SK-N-SH (cell line): Measurements from ENCODE around the gene GTF3C1. TPM values are rescaled to one million over a fixed set of nuclear protein-coding genes. Genes with fewer than 3 reads are reported as not detected.

Experiments
- CTCF ChIA-PET: fragments of 300-600, 350-600 bp; formaldehyde crosslinking; extraction: SDS; loops from one replicate; lab custom pipeline; 2021; lab: Yijun Ruan, JAX
- POLR2A ChIA-PET: fragments of 350-600 bp; sonication (Branson Sonifier 250); formaldehyde crosslinking; extraction: SDS; loops from one replicate; lab custom pipeline; 2020; ENCODE audit warnings: antibody characterized with exemption, inconsistent platforms; lab: Yijun Ruan, JAX
- DNase-seq: peaks from one replicate; pipeline ENCODE4 v3.0.0; 2012
- H2AFZ ChIP-seq: fragments of 200-600 bp; sonication (generic); 2 replicates; pipeline ENCODE4 v1.8.1; 2016; ENCODE audit warnings: antibody characterized with exemption, mild to moderate bottlenecking, low read depth
- H3F3A ChIP-seq: fragments of 200-600 bp; sonication (generic); replicated peaks from 2 replicates; pipeline ENCODE3; 2016; ENCODE audit warnings: antibody characterized with exemption, mild to moderate bottlenecking; ENCODE audit not compliant: insufficient read depth
- H3K27ac ChIP-seq, 2 experiments: fragments of 200-500 bp in 1 of 2; fragments of 200-600 bp in 1 of 2; sonication (Bioruptor generic) in 1 of 2; sonication (generic), shearing (Covaris generic) in 1 of 2; 2 replicates each; pipeline versions ENCODE4 v1.5.1 to v1.6.1; 2014 to 2016; ENCODE audit warnings: low read depth in 2 of 2, inconsistent platforms in 1 of 2, low read length in 1 of 2, mild to moderate bottlenecking in 1 of 2, mixed read lengths in 1 of 2
- H3K27me3 ChIP-seq: fragments of 200-600 bp; sonication (generic), shearing (Covaris generic); 2 replicates; pipeline ENCODE4 v1.6.1; 2016; ENCODE audit warnings: mixed run types; ENCODE audit not compliant: insufficient read depth
- H3K36me3 ChIP-seq, 2 experiments: fragments of 200-500 bp in 1 of 2; fragments of 200-600 bp in 1 of 2; sonication (Bioruptor generic) in 1 of 2; sonication (generic) in 1 of 2; replicated peaks in 1 of 2; 2 replicates each; pipeline versions ENCODE3 to v1.5.1; 2014 to 2016; ENCODE audit warnings: low read length in 1 of 2, mild to moderate bottlenecking in 1 of 2; ENCODE audit not compliant: insufficient read depth in 2 of 2, control insufficient read depth in 1 of 2
- H3K4me1 ChIP-seq, 2 experiments: fragments of 200-500 bp in 1 of 2; fragments of 200-600 bp in 1 of 2; sonication (Bioruptor generic) in 1 of 2; sonication (generic), shearing (Covaris generic) in 1 of 2; 2 replicates each; pipeline versions ENCODE4 v1.5.1 to v1.6.1; 2014 to 2016; ENCODE audit warnings: low read depth in 1 of 2, low read length in 1 of 2, mixed run types in 1 of 2; ENCODE audit not compliant: insufficient read depth in 2 of 2, control insufficient read depth in 1 of 2
- H3K4me2 ChIP-seq: fragments of 200-600 bp; sonication (generic), shearing (Covaris generic); 2 replicates; pipeline ENCODE4 v1.6.1; 2017; ENCODE audit warnings: mixed run types
- H3K4me3 ChIP-seq, 2 experiments: fragments of 200-500 bp in 1 of 2; fragments of 200-600 bp in 1 of 2; sonication (Bioruptor generic) in 1 of 2; sonication (generic), shearing (Covaris generic) in 1 of 2; 2 replicates each; pipeline versions ENCODE4 v1.5.1 to v1.8.1; 2014 to 2016; ENCODE audit warnings: low read depth in 2 of 2, inconsistent platforms in 1 of 2, low read length in 1 of 2, mild to moderate bottlenecking in 1 of 2, mixed read lengths in 1 of 2, moderate library complexity in 1 of 2
- H3K79me2 ChIP-seq: fragments of 200-600 bp; sonication (generic); 2 replicates; pipeline ENCODE4 v1.8.1; 2017; ENCODE audit warnings: mild to moderate bottlenecking; ENCODE audit not compliant: insufficient read depth
- H3K9ac ChIP-seq: fragments of 200-600 bp; sonication (generic); 2 replicates; pipeline ENCODE4 v1.6.1; 2017; ENCODE audit warnings: mixed run types
- H3K9me2 ChIP-seq: fragments of 200-600 bp; sonication (generic); 2 replicates; pipeline ENCODE4 v1.6.1; 2017; ENCODE audit warnings: mixed run types
- H3K9me3 ChIP-seq: fragments of 200-600 bp; sonication (generic); 2 replicates; pipeline ENCODE4 v1.6.1; 2017; ENCODE audit warnings: mixed run types, mild to moderate bottlenecking, moderate library complexity
- H4K20me1 ChIP-seq: fragments of 200-600 bp; sonication (generic); 2 replicates; pipeline ENCODE4 v1.6.1; 2017; ENCODE audit warnings: mild to moderate bottlenecking, mixed run types; ENCODE audit not compliant: insufficient read depth
- CHD2 ChIP-seq: fragments of 150-350 bp; IDR thresholded peaks from 2 replicates; pipeline ENCODE4 v1.6.1; 2018; ENCODE audit warnings: low read length; ENCODE audit not compliant: partially characterized antibody
- EZH2phosphoT487 ChIP-seq: fragments of 200-600 bp; sonication (generic); IDR thresholded peaks from 2 replicates; pipeline ENCODE4 v1.6.1; 2017; ENCODE audit warnings: low read depth, mixed run types, mild to moderate bottlenecking, antibody characterized with exemption, moderate library complexity, borderline replicate concordance
- FOXJ3 ChIP-seq: sonication (generic); formaldehyde crosslinking; IDR thresholded peaks from 2 replicates; pipeline ENCODE4 v1.5.1; 2020; ENCODE audit warnings: mild to moderate bottlenecking, missing genetic modification reagents
- FOXM1 ChIP-seq: IDR thresholded peaks from 2 replicates; pipeline ENCODE4 v1.4.0; 2012; ENCODE audit warnings: low read depth, mild to moderate bottlenecking
- GABPA ChIP-seq: IDR thresholded peaks from 2 replicates; pipeline ENCODE4 v1.4.0; 2012; ENCODE audit warnings: low read depth, mild to moderate bottlenecking
- GATA2 ChIP-seq: sonication (generic); formaldehyde crosslinking; IDR thresholded peaks from 2 replicates; pipeline ENCODE4 v1.5.0; 2020; ENCODE audit warnings: mild to moderate bottlenecking, missing genetic modification reagents
- JUND ChIP-seq: IDR thresholded peaks from 2 replicates; pipeline ENCODE4 v1.4.0; 2012
- MAX ChIP-seq: IDR thresholded peaks from 2 replicates; pipeline ENCODE4 v1.4.0; 2012; ENCODE audit warnings: low read depth
- MEF2A ChIP-seq: IDR thresholded peaks from 2 replicates; pipeline ENCODE4 v1.4.0; 2012; ENCODE audit warnings: low read depth, borderline replicate concordance
- MXI1 ChIP-seq: IDR thresholded peaks from 2 replicates; pipeline ENCODE4 v1.6.1; 2012; ENCODE audit warnings: mild to moderate bottlenecking, low read depth, low read length, improper control_type of control experiment
- NRF1 ChIP-seq: IDR thresholded peaks from 2 replicates; pipeline ENCODE4 v1.6.1; 2012; ENCODE audit warnings: low read depth, mild to moderate bottlenecking, low read length
- PBX3 ChIP-seq: IDR thresholded peaks from 2 replicates; pipeline ENCODE4; 2012
- POLR2AphosphoS5 ChIP-seq: IDR thresholded peaks from 2 replicates; pipeline ENCODE4 v1.6.1; 2012; ENCODE audit warnings: low read depth, low read length
- RAD21 ChIP-seq: IDR thresholded peaks from 2 replicates; pipeline ENCODE4 v1.6.1; 2012; ENCODE audit warnings: mild to moderate bottlenecking, low read length
- RXRA ChIP-seq: IDR thresholded peaks from 2 replicates; pipeline ENCODE4 v1.4.0; 2012; ENCODE audit warnings: low read depth, mild to moderate bottlenecking, borderline replicate concordance
- SMC3 ChIP-seq: IDR thresholded peaks from 2 replicates; pipeline ENCODE4 v1.6.1; 2012; ENCODE audit warnings: low read depth, low read length, improper control_type of control experiment
- TAF1 ChIP-seq: IDR thresholded peaks from 2 replicates; pipeline ENCODE4 v1.6.1; 2012; ENCODE audit warnings: low read depth, mild to moderate bottlenecking, low read length, moderate library complexity, borderline replicate concordance
- TCF12 ChIP-seq: IDR thresholded peaks from 2 replicates; pipeline ENCODE4 v1.4.0; 2012
- WGBS: methylation state at CpG from one replicate; pipeline ENCODE4 v1.1.6; 2017; ENCODE audit warnings: low lambda C conversion rate; 5-methylcytosine and 5-hydroxymethylcytosine counted together
- polyA plus RNA-seq, 3 experiments: library from polyadenylated mRNA; depleted of rRNA; stranded (reverse); fragments of >200 nt; gene quantifications; 2 replicates each; pipeline ENCODE4 v1.2.3, GENCODE V29; 2012
- TF ChIP-seq, protein P1 (sequence below): fragments of 150-350 bp; IDR thresholded peaks from 2 replicates; pipeline ENCODE4 v1.6.1; 2017; ENCODE audit warnings: antibody characterized with exemption, low read length, low read depth, borderline replicate concordance
- TF ChIP-seq, protein P2 (sequence below): IDR thresholded peaks from 2 replicates; pipeline ENCODE4 v1.4.0; 2012; ENCODE audit warnings: low read depth, borderline replicate concordance

Gene GTF3C1
- polyA plus RNA-seq, 1 of the 3 experiments (the other 2 are of a cell fraction) = 47.2 TPM

DNA sequence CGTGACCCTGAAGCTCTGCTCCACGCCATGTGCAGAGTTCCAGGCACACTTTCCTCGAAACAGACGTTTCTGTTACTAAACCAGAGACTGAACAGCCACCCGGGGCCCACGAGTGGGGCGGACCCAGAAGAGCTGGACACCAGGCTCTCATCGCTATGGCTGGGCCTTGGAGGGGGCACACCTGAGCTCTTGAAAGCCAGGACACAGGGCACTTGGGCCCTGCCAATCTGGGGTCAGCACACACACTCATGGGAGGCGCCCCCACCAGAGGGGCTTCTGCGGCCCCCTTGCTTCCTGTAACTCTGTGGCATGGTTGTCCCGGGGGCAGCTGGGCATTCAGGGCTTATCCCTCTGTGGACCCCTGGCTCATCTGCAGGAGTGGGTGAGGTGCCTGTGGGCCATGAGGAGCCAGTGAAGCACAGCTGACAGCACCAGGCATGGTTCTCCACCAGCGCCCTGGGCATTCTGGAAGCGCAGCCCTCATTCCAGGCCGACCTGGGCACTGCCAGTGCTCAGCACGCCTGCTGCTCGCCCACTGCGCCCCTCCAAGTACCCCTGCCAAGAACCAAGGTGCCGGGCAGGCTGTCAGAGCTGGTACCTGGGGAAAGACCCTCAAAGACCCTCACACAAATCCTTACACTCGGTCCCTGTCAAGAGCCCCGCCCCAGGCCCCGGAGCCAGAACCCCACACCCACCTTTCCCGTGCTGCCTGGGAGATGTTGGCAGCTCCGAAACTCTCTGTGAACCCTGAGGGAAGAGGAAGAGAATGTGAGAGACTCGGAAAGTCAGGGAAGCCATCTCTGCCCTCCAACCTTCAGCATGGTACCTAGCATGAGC, 86.6 kb downstream of the GTF3C1 start:
- H3F3A ChIP-seq = peaks cover 2% of the 10 kb centered on the region
- no peak overlapping the region for H3K9ac ChIP-seq
- POLR2A ChIA-PET = no interaction called here
- H3K4me1 ChIP-seq = no peaks in the 10 kb centered on the region
- peaks cover 35 to 82% of the 10 kb centered on the region in 2 experiments for H3K36me3 ChIP-seq
- H3K27ac ChIP-seq = no peak overlapping the region
- no peaks in the 10 kb centered on the region for H3K27me3 ChIP-seq
- TF ChIP-seq, protein P1, sequence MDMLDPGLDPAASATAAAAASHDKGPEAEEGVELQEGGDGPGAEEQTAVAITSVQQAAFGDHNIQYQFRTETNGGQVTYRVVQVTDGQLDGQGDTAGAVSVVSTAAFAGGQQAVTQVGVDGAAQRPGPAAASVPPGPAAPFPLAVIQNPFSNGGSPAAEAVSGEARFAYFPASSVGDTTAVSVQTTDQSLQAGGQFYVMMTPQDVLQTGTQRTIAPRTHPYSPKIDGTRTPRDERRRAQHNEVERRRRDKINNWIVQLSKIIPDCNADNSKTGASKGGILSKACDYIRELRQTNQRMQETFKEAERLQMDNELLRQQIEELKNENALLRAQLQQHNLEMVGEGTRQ = no peak
- TF ChIP-seq GATA2 (CRISPR knock-in tag) (no peak), TAF1 (no peak), PBX3 (no peak), RAD21 (no peak), EZH2phosphoT487 (no peak), RXRA (no peak), MEF2A (no peak), NRF1 (no peak), MXI1 (no peak), JUND (no peak), TCF12 (no peak), FOXM1 (no peak), POLR2AphosphoS5 (no peak), FOXJ3 (no peak), SMC3 (no peak), MAX (no peak), CHD2 (no peak), GABPA (no peak)
- TF ChIP-seq, protein P2, sequence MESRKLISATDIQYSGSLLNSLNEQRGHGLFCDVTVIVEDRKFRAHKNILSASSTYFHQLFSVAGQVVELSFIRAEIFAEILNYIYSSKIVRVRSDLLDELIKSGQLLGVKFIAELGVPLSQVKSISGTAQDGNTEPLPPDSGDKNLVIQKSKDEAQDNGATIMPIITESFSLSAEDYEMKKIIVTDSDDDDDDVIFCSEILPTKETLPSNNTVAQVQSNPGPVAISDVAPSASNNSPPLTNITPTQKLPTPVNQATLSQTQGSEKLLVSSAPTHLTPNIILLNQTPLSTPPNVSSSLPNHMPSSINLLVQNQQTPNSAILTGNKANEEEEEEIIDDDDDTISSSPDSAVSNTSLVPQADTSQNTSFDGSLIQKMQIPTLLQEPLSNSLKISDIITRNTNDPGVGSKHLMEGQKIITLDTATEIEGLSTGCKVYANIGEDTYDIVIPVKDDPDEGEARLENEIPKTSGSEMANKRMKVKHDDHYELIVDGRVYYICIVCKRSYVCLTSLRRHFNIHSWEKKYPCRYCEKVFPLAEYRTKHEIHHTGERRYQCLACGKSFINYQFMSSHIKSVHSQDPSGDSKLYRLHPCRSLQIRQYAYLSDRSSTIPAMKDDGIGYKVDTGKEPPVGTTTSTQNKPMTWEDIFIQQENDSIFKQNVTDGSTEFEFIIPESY = no peak
- TF ChIP-seq, all 33 proteins: peak for 0
- Histone ChIP-seq H3K4me3 (no peak overlapping the region), H3K9me3 (no peaks in the 10 kb centered on the region), H4K20me1 (no peaks in the 10 kb centered on the region), H2AFZ (no peak overlapping the region), H3K79me2 (no peaks in the 10 kb centered on the region), H3K4me2 (no peak overlapping the region), H3K9me2 (no peaks in the 10 kb centered on the region)
- WGBS = 98% methylated on average over 7 of the region's 24 CpGs
- CTCF ChIA-PET = interaction anchor here (0.9 to 1.0 kb wide), 2 partner anchors 228 to 229 kb away, joined by 3 read pairs; no protein-coding TSS in a partner anchor
- DNase-seq = no peak
